HG03565 (cell line): ENCODE measurements around the gene SLC18A2.

Experiments
- ATAC-seq: cut with Tn5 transposase; IDR thresholded peaks from one replicate; pipeline ENCODE4 v1.9.1; 2021; ENCODE audit warnings: mild to moderate bottlenecking, moderate library complexity; ENCODE audit not compliant: unreplicated experiment

The SLC18A2 gene

GRCh38 chr10:117237401-117237991 lies 3.4 kb upstream of the SLC18A2 start:
- peak; percentile 53 for ATAC-seq

- ATAC-seq = no peak
Measured at GRCh38 chr10:117239051-117239450, 1.9 kb upstream of the SLC18A2 start.

GRCh38 chr10:117239721-117240620 lies 943 bp upstream of the SLC18A2 start:
- no peak for ATAC-seq

GRCh38 chr10:117241541-117242462 lies 888 bp downstream of the SLC18A2 start:
- no peak for ATAC-seq

GRCh38 chr10:117242463-117242832 lies 1.5 kb downstream of the SLC18A2 start:
- no peak for ATAC-seq

- ATAC-seq = no peak
Measured at GRCh38 chr10:117246997-117247671, 6.2 kb downstream of the SLC18A2 start.

- ATAC-seq = no peak
Measured at GRCh38 chr10:117248750-117249465, 8.0 kb downstream of the SLC18A2 start.

GRCh38 chr10:117249493-117250093 lies 8.7 kb downstream of the SLC18A2 start:
- no peak for ATAC-seq

GRCh38 chr10:117250411-117250810 lies 9.5 kb downstream of the SLC18A2 start:
- no peak for ATAC-seq

- no peak for ATAC-seq
Measured at GRCh38 chr10:117253908-117254307, 13.0 kb downstream of the SLC18A2 start.

GRCh38 chr10:117254338-117254737 lies 13.4 kb downstream of the SLC18A2 start:
- no peak for ATAC-seq

- ATAC-seq = no peak
Measured at GRCh38 chr10:117254774-117255735, 14.1 kb downstream of the SLC18A2 start.

GRCh38 chr10:117255835-117256460 lies 15.0 kb downstream of the SLC18A2 start:
- no peak for ATAC-seq

- no peak for ATAC-seq
Measured at GRCh38 chr10:117256910-117257309, 16.0 kb downstream of the SLC18A2 start.

GRCh38 chr10:117257721-117258120 lies 16.8 kb downstream of the SLC18A2 start:
- ATAC-seq = no peak

GRCh38 chr10:117259279-117259678 lies 18.4 kb downstream of the SLC18A2 start:
- ATAC-seq = no peak

GRCh38 chr10:117260084-117260483 lies 19.2 kb downstream of the SLC18A2 start:
- no peak for ATAC-seq

- ATAC-seq = no peak
Measured at GRCh38 chr10:117261501-117261900, 20.6 kb downstream of the SLC18A2 start.
